GM15510 (cell line): Measurements from ENCODE around the gene C20orf204.

ENCODE experiments used
- POLR2A ChIP-seq: IDR thresholded peaks from 3 replicates; pipeline ENCODE4 v1.6.1; 2011; ENCODE audit warnings: borderline replicate concordance; ENCODE audit not compliant: insufficient read length; ENCODE audit errors: extremely low read depth

The C20orf204 gene

DNA sequence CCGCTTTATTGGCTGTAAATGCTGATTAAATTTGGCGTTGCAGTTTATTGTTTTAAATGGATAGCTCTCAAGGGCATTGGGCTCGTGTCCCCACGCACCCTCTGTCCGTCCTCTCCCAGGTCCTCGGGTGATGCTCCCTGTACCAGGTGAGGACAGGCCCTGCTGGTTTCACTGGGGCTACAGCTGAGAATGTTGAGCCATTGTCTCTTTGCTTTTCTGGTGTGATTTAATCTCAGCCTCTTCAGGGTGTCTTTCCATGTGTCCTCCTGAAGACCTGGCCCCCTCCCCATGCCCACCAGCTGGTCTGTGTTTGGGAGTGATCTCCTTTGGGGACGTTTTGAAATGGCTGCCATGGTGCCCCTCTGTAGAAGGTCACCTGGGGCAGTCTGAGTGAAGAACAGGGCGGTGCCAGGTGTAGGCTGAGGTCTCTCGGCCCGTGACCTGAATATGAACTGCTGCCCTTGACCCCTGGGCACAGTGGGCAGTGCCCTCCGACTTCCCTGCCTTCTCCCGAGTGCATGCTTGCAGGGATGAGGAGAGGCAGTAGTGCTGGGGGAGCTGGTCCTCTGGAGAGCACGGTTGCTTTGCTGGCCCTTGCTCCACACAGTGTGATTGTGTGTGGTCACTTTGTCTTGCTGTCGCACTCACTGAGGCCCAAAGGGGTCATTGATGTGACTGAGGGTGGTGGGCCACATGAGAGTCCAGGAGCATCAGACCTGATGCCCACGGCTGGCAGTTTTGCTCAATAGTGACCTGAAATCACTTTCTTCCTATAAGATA lies 12.4 kb upstream of the C20orf204 start:
- TF ChIP-seq POLR2A = no peak

DNA sequence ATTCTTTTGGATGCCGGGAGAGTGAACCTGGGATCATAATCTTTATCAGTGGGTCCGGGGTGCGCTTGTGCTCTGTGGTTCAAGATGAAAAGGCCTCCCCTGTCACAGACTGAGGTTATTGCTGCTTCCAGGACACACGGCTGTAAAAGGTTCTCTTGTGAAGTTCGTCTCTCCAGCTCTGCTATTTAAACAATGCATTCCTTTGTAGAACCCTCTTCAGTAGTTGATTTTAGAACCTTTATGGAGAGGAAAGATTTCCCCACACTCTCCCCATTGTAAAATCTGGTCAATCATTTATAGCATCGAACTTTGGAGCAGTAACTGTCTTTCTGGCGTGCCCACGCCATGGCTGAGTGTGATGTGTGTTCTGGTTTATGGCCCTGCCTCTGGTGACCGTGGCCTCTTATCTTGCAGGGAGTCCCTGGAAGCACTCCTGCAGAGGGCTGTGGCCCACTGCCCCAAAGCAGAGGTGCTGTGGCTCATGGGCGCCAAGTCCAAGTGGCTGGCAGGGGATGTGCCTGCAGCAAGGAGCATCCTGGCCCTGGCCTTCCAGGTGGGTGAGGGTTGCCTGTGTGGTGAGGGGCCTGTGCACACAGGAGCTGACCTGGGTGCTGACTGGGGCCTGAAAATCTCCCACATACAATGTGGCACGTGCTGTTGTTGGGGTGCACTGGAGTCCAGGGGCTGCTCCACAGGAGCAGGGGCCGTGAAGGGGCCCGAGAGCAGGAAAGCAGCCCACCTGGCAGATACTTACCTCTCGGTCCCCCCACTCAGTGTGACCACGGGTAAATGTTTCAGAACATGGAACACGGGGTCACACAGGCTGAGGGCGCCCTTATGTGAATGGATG lies 11.6 kb upstream of the C20orf204 start:
- no peak for TF ChIP-seq POLR2A

DNA sequence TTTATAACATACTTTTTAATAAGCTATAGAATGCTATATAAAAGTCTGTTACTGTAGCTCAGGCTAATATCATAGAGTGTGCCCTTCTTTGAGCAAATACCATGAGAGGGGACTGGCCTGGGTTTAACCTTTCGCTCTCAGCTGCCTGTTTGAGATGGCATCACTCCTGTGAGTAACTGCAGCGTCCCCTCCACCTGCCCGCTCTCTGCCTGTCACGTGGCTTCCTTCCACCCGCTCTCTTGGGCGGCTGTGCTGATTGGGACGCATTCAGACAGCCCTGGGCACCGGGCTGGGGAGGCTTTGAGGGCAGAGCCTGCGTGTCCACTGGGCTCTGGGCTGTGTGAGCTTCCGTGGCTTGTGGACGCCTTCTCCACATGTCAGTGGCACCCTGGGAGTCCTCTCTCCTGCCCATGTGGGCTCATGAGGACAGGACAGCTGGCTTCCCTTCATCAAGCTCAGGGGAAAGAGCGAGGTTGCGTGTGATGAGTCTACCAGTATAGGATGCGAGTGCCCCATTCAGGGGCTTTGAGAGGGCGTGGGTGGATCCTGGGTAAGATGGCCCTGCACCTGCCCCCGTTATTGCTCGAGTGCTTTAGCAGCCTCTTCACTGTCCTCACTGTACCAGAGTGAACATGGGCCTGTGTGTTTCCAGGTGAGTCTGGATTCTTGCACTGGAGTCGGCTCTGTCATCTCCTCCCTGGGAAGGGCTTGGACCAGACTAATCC lies 10.7 kb upstream of the C20orf204 start:
- TF ChIP-seq POLR2A = no peak

DNA sequence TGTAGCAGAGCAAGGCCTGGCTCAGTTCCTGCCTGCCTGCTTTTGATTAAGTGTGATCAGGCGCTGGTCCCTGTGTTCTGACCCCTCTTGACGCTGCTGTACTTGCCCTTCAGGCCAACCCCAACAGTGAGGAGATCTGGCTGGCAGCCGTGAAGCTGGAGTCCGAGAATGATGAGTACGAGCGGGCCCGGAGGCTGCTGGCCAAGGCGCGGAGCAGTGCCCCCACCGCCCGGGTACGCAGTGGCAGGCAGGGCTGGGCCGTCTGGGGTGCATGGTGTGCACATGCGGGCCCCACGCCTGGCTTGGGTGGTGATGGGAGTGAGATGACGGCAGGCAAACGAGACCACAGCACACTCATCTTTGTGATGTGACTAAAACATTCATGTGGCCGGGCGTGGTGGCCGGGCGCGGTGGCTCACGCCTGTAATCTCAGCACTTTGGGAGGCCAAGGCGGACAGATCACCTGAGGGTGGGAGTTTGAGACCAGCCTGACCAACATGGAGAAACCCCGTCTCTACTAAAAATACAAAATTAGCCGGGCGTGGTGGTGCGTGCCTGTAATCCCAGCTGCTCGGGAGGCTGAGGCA lies 10.1 kb upstream of the C20orf204 start:
- no peak for TF ChIP-seq POLR2A

DNA sequence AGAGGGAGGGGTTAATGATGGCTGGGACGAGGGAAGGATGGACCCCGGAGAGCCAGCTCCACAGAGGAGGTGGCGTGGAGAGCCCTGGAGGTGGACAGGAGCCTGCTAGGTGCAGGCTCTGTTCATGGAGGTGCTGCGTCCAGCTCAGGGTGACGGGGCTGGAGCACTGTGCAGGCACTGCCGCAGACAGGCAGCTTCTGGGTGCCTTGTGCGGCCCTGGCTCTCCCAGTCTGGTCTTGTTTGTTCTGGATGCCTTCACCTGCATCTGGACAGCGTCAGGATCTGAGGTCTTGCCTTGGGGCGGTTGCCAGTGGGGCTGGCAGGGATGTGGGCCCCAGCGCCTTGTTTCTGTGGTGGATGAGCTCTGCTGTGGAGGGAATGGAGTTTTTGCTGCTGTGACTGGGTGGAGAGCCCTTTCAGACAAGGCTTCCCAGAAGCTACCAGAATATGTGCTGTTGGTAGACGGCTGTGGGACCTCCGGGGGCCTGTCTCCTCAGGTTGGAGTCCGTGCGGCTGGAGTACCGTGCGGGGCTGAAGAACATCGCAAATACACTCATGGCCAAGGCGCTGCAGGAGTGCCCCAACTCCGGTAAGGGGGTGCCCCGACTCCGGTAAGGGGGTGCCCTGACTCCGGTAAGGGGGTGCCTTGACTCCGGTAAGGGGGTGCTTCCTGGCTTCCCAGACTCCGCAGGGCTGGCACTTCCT lies 7.8 kb upstream of the C20orf204 start:
- TF ChIP-seq POLR2A = no peak

DNA sequence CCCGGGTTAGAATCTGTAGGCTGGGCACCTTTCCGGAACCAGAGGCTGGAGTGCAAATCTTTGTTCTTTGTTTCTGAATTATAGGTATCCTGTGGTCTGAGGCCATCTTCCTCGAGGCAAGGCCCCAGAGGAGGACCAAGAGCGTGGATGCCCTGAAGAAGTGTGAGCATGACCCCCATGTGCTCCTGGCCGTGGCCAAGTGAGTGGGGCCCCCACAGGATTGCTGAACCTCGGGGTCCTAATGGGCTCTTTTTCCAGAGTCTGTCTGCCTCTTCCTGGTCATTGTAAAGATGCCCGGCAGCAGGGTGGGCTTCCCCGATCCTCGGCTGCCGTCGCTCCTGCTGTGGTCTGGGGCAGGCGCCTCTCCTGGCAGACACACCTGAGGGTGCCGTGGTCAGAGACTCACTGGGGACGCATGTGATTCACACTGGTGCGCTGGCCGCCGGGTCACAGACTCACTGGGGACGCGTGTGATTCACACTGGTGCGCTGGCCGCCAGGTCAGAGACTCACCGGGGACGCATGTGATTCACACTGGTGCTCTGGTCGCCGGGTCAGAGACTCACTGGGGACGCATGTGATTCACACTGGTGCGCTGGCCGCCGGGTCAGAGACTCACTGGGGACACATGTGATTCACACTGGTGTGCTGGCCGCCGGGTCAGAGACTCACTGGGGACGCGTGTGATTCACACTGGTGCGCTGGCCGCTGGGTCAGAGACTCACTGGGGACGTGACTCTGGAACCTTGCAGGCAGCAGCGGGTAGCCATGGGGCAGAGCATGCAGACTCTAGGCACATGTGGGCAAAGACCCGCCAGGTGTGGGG lies 6.5 kb upstream of the C20orf204 start:
- no peak for TF ChIP-seq POLR2A

DNA sequence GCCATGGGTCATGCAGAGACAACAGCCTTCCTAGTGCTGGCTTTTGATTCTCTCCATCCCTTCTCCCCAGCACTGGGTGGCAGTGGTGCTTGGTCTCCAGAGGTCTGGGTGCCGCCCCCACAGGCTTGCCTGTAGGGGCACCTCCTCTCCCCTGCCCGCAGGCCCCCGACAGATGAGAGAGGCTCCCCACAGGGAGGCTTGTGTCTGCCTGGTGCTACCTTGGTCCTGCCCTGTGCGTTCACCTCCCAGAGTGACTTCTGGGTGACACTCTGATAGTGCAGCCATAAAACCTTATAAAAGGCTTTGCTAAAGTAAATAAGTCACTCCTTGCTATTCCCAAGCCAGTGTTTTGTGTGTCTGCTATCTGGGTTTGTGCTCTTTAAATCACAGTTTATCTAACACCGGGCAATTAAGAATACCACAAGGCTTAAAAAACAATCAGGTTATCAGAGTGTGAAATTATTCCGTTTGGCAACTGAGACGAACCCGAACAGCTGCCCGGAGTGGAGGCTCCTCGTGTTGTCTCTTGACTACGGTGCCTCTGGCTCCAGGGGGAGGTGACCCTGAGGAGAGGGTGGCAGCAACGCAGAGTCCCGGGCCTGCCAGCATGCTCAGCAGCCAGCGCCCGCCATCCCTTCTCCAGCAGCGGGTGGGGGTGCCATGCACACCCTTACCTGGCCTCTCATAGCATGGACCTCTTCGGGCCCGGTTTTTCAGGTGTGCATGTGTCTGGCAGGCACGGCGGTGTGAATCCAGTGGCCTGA lies 5.4 kb upstream of the C20orf204 start:
- no peak for TF ChIP-seq POLR2A

DNA sequence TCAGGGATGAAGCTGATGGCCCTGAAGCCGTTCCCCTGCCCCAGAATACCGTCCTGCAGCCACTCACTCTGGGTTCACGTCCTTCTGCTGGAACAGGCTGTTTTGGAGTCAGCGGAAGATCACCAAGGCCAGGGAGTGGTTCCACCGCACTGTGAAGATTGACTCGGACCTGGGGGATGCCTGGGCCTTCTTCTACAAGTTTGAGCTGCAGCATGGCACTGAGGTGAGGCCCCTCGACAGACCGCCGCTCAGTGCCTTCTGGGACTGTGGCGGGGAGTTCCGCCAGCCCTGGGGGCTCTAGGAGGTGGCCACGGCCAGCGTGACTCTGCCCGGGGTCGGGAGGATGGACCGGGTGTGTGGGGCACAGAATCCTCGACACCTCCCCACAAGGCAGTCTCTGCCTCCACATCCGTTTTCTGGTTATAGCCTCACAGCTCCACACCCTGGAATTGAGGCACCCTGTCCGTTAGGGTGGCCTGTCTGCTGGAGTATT lies 4.1 kb upstream of the C20orf204 start:
- TF ChIP-seq POLR2A = no peak

DNA sequence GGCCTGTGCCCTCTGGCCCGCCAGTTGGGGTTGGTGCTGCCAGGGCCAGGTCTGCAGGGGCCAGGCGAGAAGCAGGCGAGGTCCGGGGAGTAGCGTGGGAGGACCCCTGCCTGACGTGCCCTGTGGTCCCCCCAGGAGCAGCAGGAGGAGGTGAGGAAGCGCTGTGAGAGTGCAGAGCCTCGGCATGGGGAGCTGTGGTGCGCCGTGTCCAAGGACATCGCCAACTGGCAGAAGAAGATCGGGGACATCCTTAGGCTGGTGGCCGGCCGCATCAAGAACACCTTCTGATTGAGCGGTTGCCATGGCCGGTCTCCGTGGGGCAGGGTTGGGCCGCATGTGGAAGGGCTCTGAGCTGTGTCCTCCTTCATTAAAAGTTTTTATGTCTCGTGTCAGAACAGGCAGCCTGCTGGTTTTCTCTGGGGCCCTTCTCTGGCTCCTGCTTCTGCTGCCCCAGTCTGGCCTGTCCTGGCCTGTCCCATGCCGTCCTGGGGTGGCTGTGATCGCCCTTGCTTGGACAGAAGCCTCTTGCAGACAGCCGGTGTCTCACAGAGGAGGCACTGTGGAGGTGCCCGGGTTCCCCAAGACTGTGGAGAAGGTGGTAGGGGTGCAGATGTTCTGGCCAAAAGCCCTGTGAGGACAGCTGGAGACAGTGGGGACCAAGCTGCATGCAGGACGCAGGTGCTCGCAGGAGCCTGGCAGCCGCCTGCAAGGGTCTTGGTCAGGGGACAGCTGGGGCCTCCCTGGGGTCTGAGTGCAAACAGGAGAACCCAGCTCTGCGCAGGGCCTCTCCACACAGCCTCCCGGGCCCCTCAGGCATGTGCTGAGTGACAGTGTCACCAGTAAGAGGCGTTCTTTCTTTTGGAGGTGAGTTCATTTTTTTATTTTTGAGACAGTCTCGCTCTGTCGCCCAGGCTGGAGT lies 3.0 kb upstream of the C20orf204 start:
- TF ChIP-seq POLR2A = no peak

DNA sequence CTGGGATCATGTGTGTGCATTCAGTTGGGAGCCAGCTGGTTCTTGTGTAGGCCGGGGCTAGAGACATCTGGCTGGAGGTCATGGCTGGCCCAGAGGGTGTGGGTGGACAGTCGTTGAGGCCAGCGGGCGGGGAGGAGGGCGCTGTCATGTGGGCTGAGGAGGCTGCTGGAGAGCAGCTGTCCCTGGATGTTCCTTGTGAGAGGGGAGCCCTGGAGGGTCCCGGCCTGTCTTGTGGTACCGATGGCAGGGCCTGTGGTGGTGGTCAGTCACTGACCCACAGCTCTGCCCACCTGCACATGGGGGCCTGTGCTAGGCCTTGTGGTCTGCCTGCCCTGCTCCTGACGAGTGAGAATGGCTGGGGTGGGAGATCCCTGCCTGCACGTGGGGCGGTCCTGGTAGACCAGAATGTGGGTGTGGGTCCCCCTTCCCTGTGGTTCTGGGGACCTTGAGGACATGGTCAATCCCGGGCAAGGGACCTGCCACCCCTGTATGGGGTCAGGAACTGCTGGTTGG lies 1.9 kb upstream of the C20orf204 start:
- no peak for TF ChIP-seq POLR2A

DNA sequence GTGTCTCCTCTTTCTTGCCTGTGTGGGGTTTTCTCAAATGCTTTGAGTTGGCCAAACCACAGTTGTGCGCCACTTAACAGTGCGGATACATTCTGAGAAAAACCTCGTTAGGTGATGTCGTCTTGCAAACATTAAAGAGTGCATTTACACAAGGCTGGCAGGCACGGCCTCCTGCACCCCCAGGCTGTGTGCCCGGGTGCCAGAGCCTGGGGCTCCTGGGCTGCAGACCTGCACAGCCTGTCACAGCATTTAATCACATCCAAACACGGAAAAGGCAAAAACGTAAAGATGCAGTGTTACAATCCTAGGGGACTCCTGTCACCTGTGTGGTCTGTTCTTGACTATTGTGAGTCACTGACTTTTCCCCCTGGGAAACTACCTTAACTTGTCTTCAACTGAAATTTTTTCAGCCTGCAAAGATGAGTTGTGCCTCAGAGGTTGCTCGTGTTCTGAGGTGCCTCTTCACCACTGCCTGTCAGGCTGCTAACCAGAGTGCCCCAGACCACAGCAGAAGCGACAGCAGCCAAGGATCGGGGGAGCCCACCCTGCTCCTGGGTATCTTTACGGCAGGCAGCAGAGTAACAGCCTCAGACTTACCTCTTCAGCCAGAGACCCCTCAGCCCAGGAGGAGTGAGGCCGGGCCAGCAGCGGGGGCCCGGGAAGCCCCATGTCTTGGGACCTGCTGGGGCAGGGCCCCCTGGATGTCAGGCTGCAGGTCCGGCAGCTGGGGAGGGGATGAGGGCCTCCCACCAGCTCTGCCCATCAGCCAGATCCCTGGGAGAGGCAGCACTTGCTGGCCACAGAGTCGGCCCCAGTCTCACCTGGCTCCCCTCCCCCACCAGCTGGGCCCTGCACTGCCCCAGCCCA lies 683 bp upstream of the C20orf204 start:
- peak; percentile 12 for TF ChIP-seq POLR2A
